ENCODE data around the gene GPR183. TPM values are rescaled to one million over a fixed set of nuclear protein-coding genes. Genes with fewer than 3 reads are reported as not detected.
A peak's percentile ranks its signal among the peaks of the same experiment; 100 is the strongest.

GPR183 gene
- total and polyA plus RNA-seq, 10 of the 15 experiments (the other 5 are each of a cell fraction or from before 2014, with no cell fraction given) = 134 to 669 (median 225) TPM

DNA sequence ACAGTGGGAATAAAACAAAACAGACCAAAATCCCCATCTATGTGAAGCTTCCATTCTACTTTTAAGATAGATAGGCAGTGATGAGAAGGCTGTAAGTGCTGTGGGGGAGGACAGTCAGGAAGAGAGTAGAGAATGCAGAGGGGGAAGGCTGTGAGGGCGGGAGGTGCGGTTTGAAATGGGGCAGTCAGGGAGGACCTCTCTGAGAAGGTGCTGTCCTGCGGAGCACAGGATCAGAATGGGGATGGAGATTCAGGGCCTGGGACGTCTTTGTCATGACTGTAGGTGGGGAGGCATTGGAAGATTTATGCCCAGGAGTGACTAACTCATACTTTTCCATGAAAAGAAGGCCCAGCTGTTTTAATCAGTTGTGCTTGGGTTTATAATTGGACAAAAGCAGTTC, 3.9 kb upstream of the GPR183 start (continued):
- no peak for TF ChIP-seq PBX3 (IDR thresholded peaks at IDR 0.05; ENCODE audit: insufficient replicate concordance, low read depth, low read length)
- peak; percentile 72 for TF ChIP-seq RUNX3 (IDR thresholded peaks at IDR 0.05; ENCODE audit: low read length)
- no peak for TF ChIP-seq NFXL1 (IDR thresholded peaks at IDR 0.05; ENCODE audit: borderline replicate concordance)
- TF ChIP-seq YY1 (IDR thresholded peaks at IDR 0.05; ENCODE audit: low read depth, low read length) = no peak
- peak; percentile 11 to 33; a peak in 2 of 4 replicates for TF ChIP-seq IKZF2 (IDR thresholded peaks at IDR 0.05)
- no peak for TF ChIP-seq ZBTB40 (IDR thresholded peaks at IDR 0.05; ENCODE audit: borderline replicate concordance)
- TF ChIP-seq MYC (IDR thresholded peaks at IDR 0.05; ENCODE audit: insufficient read depth, insufficient read length, insufficient replicate concordance, low read length, severe bottlenecking) = no peak
- TF ChIP-seq RB1 (IDR thresholded peaks at IDR 0.05; ENCODE audit: borderline replicate concordance) = no peak
- no peak for TF ChIP-seq ZNF274 (IDR thresholded peaks at IDR 0.05; ENCODE audit: insufficient read depth, insufficient read length)
- TF ChIP-seq NBN (IDR thresholded peaks at IDR 0.05) = 0 out of 2 replicates have a peak, but pooled peaks have one; percentile 16
- peak; percentile 21; the same call in 1 of the 2 replicates for TF ChIP-seq CREM (IDR thresholded peaks at IDR 0.05; ENCODE audit: low read depth)
- no peak for TF ChIP-seq PKNOX1 (IDR thresholded peaks at IDR 0.05)
- TF ChIP-seq BCL11A (IDR thresholded peaks at IDR 0.05; ENCODE audit: low read depth, low read length) = no peak
- TF ChIP-seq, protein P1, sequence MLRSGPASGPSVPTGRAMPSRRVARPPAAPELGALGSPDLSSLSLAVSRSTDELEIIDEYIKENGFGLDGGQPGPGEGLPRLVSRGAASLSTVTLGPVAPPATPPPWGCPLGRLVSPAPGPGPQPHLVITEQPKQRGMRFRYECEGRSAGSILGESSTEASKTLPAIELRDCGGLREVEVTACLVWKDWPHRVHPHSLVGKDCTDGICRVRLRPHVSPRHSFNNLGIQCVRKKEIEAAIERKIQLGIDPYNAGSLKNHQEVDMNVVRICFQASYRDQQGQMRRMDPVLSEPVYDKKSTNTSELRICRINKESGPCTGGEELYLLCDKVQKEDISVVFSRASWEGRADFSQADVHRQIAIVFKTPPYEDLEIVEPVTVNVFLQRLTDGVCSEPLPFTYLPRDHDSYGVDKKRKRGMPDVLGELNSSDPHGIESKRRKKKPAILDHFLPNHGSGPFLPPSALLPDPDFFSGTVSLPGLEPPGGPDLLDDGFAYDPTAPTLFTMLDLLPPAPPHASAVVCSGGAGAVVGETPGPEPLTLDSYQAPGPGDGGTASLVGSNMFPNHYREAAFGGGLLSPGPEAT (IDR thresholded peaks at IDR 0.05; ENCODE audit: low read depth) = 0 out of 2 replicates have a peak, but pooled peaks have one; percentile 22
- no peak for TF ChIP-seq HCFC1 (IDR thresholded peaks at IDR 0.05; ENCODE audit: low read length)
- TF ChIP-seq TAF1 (IDR thresholded peaks at IDR 0.05; ENCODE audit: borderline replicate concordance, low read depth, low read length) = no peak
- no peak for TF ChIP-seq RFX5 (IDR thresholded peaks at IDR 0.05; ENCODE audit: low read depth, low read length)
- no peak for TF ChIP-seq MLLT1 (IDR thresholded peaks at IDR 0.05)

Measured in GM12878 (cell line).